GM20431 (cell line): Measurements from ENCODE around the gene GLT1D1.

Experiments
- in situ Hi-C: fragments of 300-500 bp; cut with MseI, MboI; formaldehyde crosslinking; loops from one replicate; pipeline ENCODE4 v1.15.0; 2020; ENCODE audit warnings: low sequenced_read_pairs; ENCODE audit not compliant: unreplicated experiment

Gene GLT1D1

DNA sequence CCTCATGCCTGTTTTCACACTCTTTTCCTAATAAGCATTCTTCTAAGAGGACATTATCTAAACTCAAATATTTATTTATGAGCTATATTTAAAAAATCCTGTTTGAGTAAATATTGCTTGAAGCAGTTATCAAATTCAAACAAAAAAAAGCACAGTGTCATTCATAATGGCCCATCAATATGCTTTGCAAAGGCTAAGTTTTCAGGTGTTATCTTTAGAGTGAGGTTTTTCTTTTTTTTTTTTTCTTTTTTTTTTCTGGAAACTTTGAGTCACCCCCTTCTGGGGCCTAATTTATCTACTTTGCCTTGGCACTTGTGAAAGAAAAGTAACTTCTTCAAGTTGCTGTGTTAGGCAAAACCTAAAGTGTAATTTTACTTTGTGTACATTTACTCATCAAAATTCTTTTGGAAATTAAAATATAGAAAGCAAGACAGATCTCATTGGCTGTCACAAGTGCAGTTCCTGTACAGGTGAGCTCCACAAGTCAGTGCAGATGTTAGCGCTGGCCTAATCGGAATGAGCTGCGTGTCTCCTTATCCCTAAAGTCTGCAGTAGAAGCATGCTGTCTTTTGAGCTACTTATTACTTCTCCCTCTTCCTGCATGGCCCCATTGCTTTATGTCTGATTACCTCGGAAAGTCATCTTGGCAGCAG lies 53.3 kb downstream of the GLT1D1 start:
- in situ Hi-C loops, result no loop called here

DNA sequence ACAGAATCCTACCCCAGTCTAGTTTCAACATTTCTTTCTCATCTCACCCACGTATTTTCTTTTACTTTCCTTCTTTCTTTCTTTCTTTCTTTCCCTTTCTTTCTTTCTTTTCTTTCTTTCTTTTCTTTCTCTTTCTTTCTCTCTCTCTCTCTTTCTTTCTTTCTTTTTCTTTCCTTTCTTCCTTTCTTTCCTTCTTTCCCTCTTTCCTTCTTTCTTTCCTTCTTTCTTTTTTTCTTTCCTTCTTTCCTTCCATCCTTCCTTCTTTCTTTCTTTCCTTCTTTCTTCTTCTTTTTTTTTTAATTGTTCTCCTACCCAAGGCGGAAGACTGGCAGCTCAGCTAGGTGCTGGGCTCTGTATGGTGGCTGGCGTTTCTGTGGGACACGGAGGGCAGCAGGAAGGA lies 55.0 kb downstream of the GLT1D1 start:
- in situ Hi-C loops, result no loop called here

DNA sequence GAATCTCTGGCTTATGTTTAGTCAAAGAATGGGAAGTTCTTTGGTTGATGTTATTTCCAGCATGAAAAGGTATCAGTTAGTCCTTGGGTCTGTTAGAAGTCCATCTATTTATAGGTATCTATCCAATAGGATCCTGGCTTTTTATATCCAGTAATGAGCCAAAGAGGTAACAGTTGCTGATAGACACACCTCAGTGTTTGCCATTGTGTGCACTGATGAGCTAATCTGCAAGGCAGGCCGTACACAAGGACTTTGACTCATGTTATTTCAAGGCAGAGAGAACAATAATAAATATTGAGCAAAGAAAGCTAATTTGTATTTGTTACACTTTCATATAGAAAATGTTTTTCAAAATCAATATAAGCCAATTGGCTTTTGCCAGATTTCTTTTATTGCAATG lies 56.4 kb downstream of the GLT1D1 start:
- in situ Hi-C loops, result no loop called here

DNA sequence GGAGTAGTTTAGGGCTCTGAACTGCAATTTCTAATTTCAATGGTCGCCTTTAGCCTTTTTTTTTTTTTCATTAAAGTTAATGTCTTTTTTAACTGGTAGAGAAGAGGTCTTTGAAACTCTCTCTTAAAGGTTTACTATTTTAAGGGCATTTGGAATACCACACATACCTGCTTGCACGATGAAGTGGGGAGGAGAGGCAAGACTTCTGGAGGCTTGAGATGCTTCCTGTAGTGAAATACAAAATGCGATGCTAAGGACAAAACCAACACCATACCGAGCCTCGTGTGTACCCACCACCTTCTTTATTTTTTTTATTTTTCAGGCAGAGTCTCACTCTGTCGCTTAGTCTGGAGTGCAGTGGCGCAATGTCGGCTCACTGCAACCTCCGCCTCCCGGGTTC lies 57.4 kb downstream of the GLT1D1 start:
- in situ Hi-C loops, result no loop called here

GRCh38 chr12:128911861-128912260 lies 58.6 kb downstream of the GLT1D1 start:
- in situ Hi-C loops, result no loop called here

- in situ Hi-C loops, result no loop called here
Measured at GRCh38 chr12:128914908-128915563, 61.8 kb downstream of the GLT1D1 start.

- in situ Hi-C loops, result no loop called here
Measured at GRCh38 chr12:128916425-128916824, 63.1 kb downstream of the GLT1D1 start.

DNA sequence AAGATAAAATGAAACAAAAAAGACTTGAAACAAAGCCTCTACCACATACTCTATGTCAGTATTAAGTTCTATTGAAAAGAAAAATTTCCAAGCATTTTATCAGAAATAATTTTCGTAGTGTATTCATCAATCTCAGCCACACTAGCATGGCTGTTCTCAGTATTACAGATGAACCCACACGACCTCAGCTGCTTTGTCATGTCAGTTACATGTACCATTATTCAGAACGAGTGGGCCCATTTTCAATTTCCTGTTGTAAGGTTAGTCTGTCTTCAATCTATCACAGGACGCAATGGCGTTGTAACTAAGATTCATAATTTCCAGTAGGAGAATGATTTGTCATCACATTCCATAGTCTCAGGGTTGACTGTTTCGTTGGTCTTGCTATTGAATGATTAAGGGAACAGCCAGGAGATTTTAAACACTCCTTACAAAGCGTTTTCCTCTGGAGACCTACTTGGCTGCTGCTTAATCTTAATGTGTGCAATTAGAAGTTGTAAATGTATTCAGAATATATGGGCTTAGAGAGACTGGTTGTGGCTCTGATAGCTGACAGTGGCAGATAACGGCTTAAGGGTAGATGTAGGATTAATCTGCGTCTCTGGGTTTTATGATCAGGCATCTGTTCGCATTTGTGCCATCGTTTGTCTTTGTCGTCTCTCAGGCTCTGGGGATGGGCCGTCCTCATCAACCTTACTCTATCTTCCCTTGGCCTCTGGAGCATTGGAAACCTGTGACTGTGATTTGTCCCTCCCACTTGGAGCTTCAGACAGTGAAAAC lies 65.4 kb downstream of the GLT1D1 start:
- in situ Hi-C loops, result no loop called here

DNA sequence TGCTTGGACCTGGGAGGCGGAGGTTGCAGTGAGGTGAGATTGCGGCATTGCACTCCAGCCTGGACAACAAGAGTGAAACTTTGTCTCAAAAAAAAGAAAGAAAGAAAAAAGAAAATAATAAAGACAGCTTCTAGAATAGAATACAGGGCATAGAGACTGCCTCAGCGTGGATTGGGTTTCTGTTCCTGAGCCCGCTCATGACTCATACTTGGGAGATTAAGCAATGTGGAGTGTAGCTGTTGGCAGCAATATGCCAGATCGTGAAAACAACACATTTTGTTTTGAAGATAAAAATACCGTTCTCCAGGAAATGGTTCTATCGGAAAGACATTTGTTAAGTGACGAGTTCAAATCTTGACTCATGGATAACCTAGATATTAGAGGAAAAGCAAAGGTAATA lies 67.2 kb downstream of the GLT1D1 start:
- in situ Hi-C loops, result no loop called here

DNA sequence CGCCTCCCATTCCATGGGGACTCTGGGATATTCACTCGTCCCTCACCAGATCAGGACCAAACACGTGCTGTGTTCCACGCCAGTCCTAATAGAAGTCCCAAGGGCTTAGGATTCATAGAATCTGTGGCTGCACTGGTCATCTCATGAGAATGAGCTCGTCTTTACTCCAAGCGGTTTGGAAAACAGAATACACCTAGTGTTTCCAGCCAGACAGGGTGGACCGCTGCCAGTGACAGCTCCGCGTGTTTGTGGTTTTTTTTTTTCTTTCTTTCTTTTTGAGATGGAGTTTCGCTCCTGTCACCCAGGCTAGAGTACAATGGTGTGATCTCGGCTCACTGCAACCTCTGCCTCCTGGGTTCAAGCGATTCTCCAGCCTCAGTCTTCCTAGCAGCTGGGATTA lies 75.1 kb downstream of the GLT1D1 start:
- in situ Hi-C loops, result no loop called here

- in situ Hi-C loops, result no loop called here
Measured at GRCh38 chr12:128929057-128929456, 75.8 kb downstream of the GLT1D1 start.

DNA sequence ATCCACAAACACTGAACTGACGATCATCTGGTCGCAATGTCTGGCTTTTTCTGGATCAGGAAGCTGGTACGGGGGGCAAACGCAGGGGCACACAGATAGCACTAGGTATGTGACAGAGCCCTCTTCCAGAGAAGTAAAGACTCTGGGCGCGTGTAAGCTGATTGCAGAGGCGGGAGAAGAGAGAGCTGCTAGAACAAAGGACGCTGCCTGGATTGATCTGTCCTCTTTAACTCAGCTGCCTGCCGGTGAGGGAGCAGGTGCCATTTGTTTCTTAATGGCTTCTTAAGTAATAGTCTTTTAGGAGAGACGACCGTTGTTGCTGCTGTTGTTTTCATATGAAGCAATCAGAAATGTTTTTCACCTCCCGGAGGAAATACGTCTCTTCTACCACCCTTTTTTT lies 77.3 kb downstream of the GLT1D1 start:
- in situ Hi-C loops, result no loop called here

DNA sequence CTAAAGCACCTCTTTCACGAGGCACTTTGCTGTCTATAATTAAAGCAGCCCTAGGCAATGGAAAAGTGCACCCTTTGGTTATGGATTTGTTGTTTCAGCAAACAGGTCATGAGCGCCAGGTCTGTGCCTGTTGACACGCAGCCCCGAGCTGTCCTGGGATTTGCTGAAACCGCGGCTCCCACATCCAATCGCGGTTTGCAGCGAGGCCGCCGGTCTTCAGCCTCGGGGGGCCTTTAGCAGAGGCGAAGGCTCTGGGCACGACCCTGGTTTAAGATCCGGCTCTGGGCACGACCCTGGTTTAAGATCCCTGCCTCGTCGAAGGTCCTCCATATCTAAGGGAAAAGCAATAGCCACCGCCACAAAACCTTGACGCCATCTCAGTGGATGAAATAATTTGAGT lies 79.2 kb downstream of the GLT1D1 start:
- in situ Hi-C loops, result no loop called here

DNA sequence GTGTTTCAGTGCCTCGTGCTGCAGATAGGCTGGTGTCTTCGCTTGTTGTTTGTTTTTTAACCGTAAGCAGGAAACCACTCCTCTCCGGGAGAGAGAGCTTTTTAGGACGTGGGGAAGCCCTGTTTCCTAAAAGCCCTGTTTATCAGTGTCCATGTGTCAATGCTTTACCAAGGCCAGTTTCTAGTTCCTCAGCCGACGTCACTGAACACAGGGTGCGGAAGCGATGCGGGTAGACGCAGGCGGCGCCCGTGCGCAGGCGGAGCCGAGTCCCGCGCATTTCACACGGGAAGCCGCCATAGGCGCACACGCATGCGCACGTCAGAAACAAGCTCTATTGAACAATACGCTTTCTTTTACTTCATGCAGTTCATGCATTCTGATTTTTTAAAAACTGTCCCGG lies 79.8 kb downstream of the GLT1D1 start:
- in situ Hi-C loops, result no loop called here

- in situ Hi-C loops, result no loop called here
Measured at GRCh38 chr12:128933926-128934325, 80.6 kb downstream of the GLT1D1 start.

DNA sequence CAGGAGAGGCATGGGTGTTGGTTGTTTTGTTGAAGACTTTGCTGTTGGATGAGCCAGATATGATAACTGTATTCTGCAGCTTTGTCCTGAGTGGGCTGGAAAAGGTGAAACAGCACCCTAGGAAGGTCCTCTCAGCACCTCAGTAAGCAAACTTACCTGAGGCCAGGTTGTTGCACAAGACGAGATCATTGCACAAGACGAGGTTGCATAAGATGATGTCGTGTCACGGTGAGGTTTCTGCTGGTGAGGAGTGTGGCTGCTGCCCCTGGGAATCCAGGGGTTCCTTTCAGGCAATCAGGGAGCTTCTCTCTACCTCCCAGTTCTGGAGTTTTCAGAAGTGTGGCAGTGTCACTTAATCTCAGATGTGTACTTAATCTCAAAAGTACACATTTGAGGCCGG lies 85.6 kb downstream of the GLT1D1 start:
- in situ Hi-C loops, result no loop called here

DNA sequence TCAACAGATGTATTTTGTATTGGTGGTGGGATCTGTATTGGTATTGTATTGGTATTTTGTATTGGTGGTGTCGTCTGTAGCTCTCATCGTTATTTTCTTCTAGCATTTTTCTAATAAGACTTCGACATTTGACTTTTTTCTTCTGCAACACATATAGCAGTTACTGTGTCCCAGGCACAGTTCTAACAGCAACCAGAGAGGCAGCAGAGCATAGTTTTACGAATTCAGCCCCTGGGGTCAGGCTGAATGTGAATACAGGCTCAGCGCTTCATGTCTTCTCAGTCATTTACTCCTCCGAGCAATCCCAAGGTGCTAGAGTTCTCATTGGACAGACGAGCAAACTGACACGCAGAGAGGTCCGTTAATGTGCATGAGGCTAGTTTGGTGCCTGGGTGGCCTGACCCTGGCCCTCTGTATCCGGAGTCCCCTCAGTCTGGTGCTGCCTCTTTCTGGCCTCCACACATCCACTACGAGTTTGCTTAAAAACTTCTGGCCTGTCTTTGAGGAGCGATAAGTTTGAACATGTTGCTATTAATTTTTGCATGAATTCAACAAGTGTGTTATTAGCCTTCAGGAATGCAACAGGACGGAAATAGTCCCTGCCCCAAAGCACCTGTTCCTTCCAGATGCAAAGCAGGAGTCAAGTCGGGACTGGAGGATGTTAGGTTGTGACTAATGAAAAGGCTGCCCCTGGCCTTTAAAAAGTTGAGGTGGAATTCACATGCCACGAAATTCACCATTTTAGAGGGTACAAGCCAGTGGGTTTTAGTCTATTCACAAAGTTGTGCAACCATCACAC lies 87.0 kb downstream of the GLT1D1 start:
- in situ Hi-C loops, result no loop called here

GRCh38 chr12:128940974-128941373 lies 87.7 kb downstream of the GLT1D1 start:
- in situ Hi-C loops, result no loop called here

DNA sequence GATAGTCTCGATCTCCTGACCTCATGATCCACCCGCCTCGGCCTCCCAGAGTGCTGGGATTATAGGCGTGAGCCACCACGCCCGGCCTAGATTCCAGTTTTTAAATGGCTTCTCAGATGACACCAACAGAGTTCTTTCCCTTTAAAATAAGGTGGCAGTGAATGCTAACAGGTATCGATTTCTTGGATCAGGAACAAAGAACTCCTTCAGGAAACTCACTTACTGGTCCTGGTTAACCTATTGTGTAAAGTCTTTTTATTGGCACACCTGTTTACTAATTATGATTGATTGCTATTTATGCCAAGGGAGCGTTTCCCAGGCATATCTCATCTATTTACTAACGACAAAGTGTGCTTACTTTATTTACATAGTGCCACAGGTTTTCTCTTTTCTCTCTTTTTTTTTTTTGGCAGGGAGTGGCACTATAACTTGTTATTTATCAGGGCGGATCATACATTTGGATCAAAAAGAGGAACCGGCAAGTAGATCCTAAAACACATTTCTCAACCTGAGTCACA lies 89.7 kb downstream of the GLT1D1 start:
- in situ Hi-C loops, result no loop called here

DNA sequence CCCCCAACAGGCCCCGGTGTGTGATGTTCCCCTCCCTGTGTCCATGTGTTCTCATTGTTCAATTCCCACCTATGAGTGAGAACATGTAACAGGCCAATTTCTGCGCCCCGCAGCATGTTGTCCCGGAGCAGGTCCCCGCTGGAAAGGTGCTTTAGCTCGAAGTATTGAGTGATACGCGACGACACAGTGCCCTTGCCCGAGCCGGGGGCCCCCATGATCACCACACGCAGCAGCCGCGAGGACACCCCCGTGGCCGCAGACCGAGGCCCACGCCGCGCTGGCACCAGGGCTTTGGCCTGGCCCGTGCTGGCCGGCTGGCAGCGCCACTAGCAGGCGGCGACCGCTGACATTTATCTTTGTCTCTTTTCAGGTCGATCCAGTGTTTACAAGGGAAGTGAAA lies 91.7 kb downstream of the GLT1D1 start:
- in situ Hi-C loops, result no loop called here
